A549 (cell line): ENCODE data around the gene NSG2. TPM values are rescaled to one million over a fixed set of nuclear protein-coding genes. Genes with fewer than 3 reads are reported as not detected.

Experiments used
- ATAC-seq, 2 experiments: fragments of 200-7000 bp in 1 of 2; fragments of >200 bp in 1 of 2; cut with Nextera tagmentation in 1 of 2; cut with Tn5 transposase in 1 of 2; 3 replicates each; pipeline versions ENCODE4 v1.8.0 to v1.9.1; 2018 to 2020; ENCODE audit warnings: mild to moderate bottlenecking in 1 of 2, moderate library complexity in 1 of 2
- CTCF ChIA-PET: fragments of 300-600 bp; sonication (Branson Sonifier 250); formaldehyde crosslinking; extraction: SDS; loops from one replicate; lab custom pipeline; 2021; ENCODE audit warnings: antibody characterized with exemption, inconsistent platforms; lab: Yijun Ruan, JAX
- POLR2A ChIA-PET: fragments of 350-600 bp; formaldehyde crosslinking; extraction: SDS; loops from one replicate; lab custom pipeline; 2021; ENCODE audit warnings: antibody characterized with exemption, inconsistent platforms; lab: Yijun Ruan, JAX
- DNase-seq, 2 experiments: peaks; one replicate each; pipeline versions ENCODE4 v3.0.0 to v3.0.0-alpha.2; 2011 to 2016; ENCODE audit warnings: low read depth in 1 of 2, low spot score in 1 of 2
- FAIRE-seq: peaks from 2 replicates; lab custom pipeline; 2011; peaks lifted over from hg19 to GRCh38; lab: Jason Lieb, UNC
- H3K27ac ChIP-seq, 2 experiments: fragments of >200 bp; sonication (Bioruptor Twin); formaldehyde crosslinking; 3 replicates each; pipeline ENCODE4 v1.5.1; 2016 to 2017
- H3K4me1 ChIP-seq: fragments of >200 bp; sonication (Bioruptor Twin); formaldehyde crosslinking; 3 replicates; pipeline ENCODE4 v1.6.1; 2016
- H3K4me2 ChIP-seq: fragments of >200 bp; sonication (Bioruptor Twin); formaldehyde crosslinking; 3 replicates; pipeline ENCODE4 v1.6.1; 2016
- H3K4me3 ChIP-seq: fragments of >200 bp; sonication (Bioruptor Twin); formaldehyde crosslinking; 3 replicates; pipeline ENCODE4 v1.5.1; 2016
- H3K9me3 ChIP-seq: fragments of >200 bp; sonication (Bioruptor Twin); formaldehyde crosslinking; 3 replicates; pipeline ENCODE4 v1.6.1; 2016
- CEBPB ChIP-seq, 2 experiments: fragments of >200 bp in 1 of 2; sonication (Bioruptor Twin) in 1 of 2; formaldehyde crosslinking in 1 of 2; IDR thresholded peaks; 2 replicates each; pipeline ENCODE4 v1.6.1; 2012 to 2016
- EHMT2 ChIP-seq: fragments of 200-600 bp; sonication (generic); IDR thresholded peaks from 2 replicates; pipeline ENCODE4 v1.6.1; 2016; ENCODE audit warnings: antibody characterized with exemption, low read depth, mild to moderate bottlenecking, moderate library complexity
- EP300 ChIP-seq, 2 experiments: fragments of >200 bp; sonication (Bioruptor Twin); formaldehyde crosslinking; IDR thresholded peaks; 2 replicates in 1 of 2; 3 replicates in 1 of 2; pipeline ENCODE4 v1.6.1; 2016 to 2017
- ESRRA ChIP-seq: fragments of 150-350 bp; IDR thresholded peaks from 2 replicates; pipeline ENCODE4 v1.6.1; 2014; ENCODE audit warnings: mild to moderate bottlenecking, low read length, borderline replicate concordance
- HES2 ChIP-seq: fragments of >200 bp; sonication (Bioruptor Twin); formaldehyde crosslinking; IDR thresholded peaks from 2 replicates; pipeline ENCODE4 v1.6.1; 2016
- HEYL ChIP-seq: fragments of 250-450 bp; sonication (Bioruptor Pico); IDR thresholded peaks from 2 replicates; pipeline ENCODE4 v1.8.0; 2021; ENCODE audit warnings: mild to moderate bottlenecking, moderate library complexity
- HMGXB4 ChIP-seq: fragments of 250-450 bp; sonication (Bioruptor Pico); IDR thresholded peaks from 2 replicates; pipeline ENCODE4 v1.5.0; 2021; ENCODE audit warnings: mild to moderate bottlenecking, moderate library complexity, borderline replicate concordance
- HOXB5 ChIP-seq: fragments of 250-450 bp; sonication (Bioruptor Pico); IDR thresholded peaks from 2 replicates; pipeline ENCODE4 v1.5.0; 2020; ENCODE audit warnings: mild to moderate bottlenecking, moderate library complexity
- JUNB ChIP-seq: fragments of >200 bp; sonication (Bioruptor Twin); formaldehyde crosslinking; IDR thresholded peaks from 2 replicates; pipeline ENCODE4 v1.6.1; 2016
- NFE2L2 ChIP-seq: fragments of 150-350 bp; conservative IDR thresholded peaks from 2 replicates; pipeline ENCODE4 v1.6.1; 2014; ENCODE audit warnings: low read length
- NR3C1 ChIP-seq: fragments of >200 bp; sonication (Bioruptor Twin); formaldehyde crosslinking; IDR thresholded peaks from 3 replicates; pipeline ENCODE4 v1.6.1; 2017
- PHF8 ChIP-seq: fragments of 200-600 bp; sonication (generic); IDR thresholded peaks from 2 replicates; pipeline ENCODE4 v1.6.1; 2016; ENCODE audit warnings: low read depth, mild to moderate bottlenecking, antibody characterized with exemption, moderate library complexity, borderline replicate concordance
- ZFP36 ChIP-seq: fragments of 450-650 bp; IDR thresholded peaks from 2 replicates; pipeline ENCODE4 v1.6.1; 2014; ENCODE audit warnings: borderline replicate concordance; ENCODE audit not compliant: partially characterized antibody
- ZNF302 ChIP-seq: fragments of 250-450 bp; sonication (Bioruptor Pico); IDR thresholded peaks from 2 replicates; pipeline ENCODE4 v1.9.0; 2021; ENCODE audit warnings: inconsistent platforms, mild to moderate bottlenecking, moderate library complexity
- WGBS: methylation state at CpG from one replicate; pipeline ENCODE4 v1.1.6; 2017; ENCODE audit errors: missing lambda C conversion rate; 5-methylcytosine and 5-hydroxymethylcytosine counted together
- polyA plus RNA-seq, 4 experiments: library from polyadenylated mRNA; depleted of rRNA in 3 of 4; stranded (reverse); fragments of >200 nt; fragmentation: RNase III in 1 of 4; extraction: RNeasy Plus Mini Kit Qiagen cat#74134 plus additional on column Dnase treatment in 1 of 4; gene quantifications; 2 replicates in 3 of 4; 3 replicates in 1 of 4; pipeline ENCODE4 v1.2.3, GENCODE V29; 2011 to 2017
- TF ChIP-seq, protein P1 (sequence below): fragments of >200 bp; sonication (Bioruptor Twin); formaldehyde crosslinking; IDR thresholded peaks from 3 replicates; pipeline ENCODE4 v1.6.1; 2016
- TF ChIP-seq, protein P2 (sequence below): fragments of >200 bp; sonication (Bioruptor Twin); formaldehyde crosslinking; IDR thresholded peaks from 3 replicates; pipeline ENCODE4 v1.5.1; 2016

Gene NSG2
- polyA plus RNA-seq, 2 of the 4 experiments (the other 2 are of a cell fraction), result 0.06 TPM; not detected in 1

- no peak for TF ChIP-seq NFE2L2
- no peak for TF ChIP-seq EHMT2
- TF ChIP-seq ZFP36, result no peak
- TF ChIP-seq HES2, result no peak
- no peak for TF ChIP-seq HEYL (CRISPR knock-in tag)
- no peak for TF ChIP-seq EP300 (IDR thresholded peaks at IDR 0.05)
- TF ChIP-seq, protein P1, sequence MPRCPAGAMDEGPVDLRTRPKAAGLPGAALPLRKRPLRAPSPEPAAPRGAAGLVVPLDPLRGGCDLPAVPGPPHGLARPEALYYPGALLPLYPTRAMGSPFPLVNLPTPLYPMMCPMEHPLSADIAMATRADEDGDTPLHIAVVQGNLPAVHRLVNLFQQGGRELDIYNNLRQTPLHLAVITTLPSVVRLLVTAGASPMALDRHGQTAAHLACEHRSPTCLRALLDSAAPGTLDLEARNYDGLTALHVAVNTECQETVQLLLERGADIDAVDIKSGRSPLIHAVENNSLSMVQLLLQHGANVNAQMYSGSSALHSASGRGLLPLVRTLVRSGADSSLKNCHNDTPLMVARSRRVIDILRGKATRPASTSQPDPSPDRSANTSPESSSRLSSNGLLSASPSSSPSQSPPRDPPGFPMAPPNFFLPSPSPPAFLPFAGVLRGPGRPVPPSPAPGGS, result no peak
- no peak for TF ChIP-seq ESRRA
- no peak for TF ChIP-seq NR3C1
- no peak for TF ChIP-seq JUNB
- TF ChIP-seq, all 56 proteins: peak for 0
- Histone ChIP-seq H3K4me2 (no peak overlapping the region), H3K4me3 (no peak overlapping the region), H3K27ac (no peak overlapping the region), H3K4me1 (no peaks in the 10 kb centered on the region), H3K9me3 (no peaks in the 10 kb centered on the region)
- FAIRE-seq, result no peak
- ChIA-PET POLR2A (no interaction called here), CTCF (no interaction called here)
- DNase-seq, result no peak
- 6% methylated on average over 1 of the region's 2 CpGs for WGBS
- ATAC-seq, result no peak
Observed at GRCh38 chr5:174147551-174147950, 102.0 kb downstream of the NSG2 start.

- 100% methylated on average over 2 of the region's 2 CpGs for WGBS
- CTCF ChIA-PET, result interaction anchor here (1.3 kb wide), 2 partner anchors 13 to 103 kb away, joined by 3 read pairs; partner anchors contain the start of gene NSG2
- Histone ChIP-seq H3K27ac (no peak overlapping the region), H3K4me2 (no peak overlapping the region), H3K4me1 (no peaks in the 10 kb centered on the region), H3K4me3 (no peak overlapping the region), H3K9me3 (no peaks in the 10 kb centered on the region)
- no peak for FAIRE-seq
- POLR2A ChIA-PET, result no interaction called here
- TF ChIP-seq HMGXB4 (no peak), PHF8 (no peak), ZNF302 (CRISPR knock-in tag) (no peak), EHMT2 (no peak)
- TF ChIP-seq, protein P2, sequence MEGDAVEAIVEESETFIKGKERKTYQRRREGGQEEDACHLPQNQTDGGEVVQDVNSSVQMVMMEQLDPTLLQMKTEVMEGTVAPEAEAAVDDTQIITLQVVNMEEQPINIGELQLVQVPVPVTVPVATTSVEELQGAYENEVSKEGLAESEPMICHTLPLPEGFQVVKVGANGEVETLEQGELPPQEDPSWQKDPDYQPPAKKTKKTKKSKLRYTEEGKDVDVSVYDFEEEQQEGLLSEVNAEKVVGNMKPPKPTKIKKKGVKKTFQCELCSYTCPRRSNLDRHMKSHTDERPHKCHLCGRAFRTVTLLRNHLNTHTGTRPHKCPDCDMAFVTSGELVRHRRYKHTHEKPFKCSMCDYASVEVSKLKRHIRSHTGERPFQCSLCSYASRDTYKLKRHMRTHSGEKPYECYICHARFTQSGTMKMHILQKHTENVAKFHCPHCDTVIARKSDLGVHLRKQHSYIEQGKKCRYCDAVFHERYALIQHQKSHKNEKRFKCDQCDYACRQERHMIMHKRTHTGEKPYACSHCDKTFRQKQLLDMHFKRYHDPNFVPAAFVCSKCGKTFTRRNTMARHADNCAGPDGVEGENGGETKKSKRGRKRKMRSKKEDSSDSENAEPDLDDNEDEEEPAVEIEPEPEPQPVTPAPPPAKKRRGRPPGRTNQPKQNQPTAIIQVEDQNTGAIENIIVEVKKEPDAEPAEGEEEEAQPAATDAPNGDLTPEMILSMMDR, result no peak
- no peak for ATAC-seq
- DNase-seq, result no peak
Observed at GRCh38 chr5:174148721-174149120, 103.2 kb downstream of the NSG2 start.

DNA sequence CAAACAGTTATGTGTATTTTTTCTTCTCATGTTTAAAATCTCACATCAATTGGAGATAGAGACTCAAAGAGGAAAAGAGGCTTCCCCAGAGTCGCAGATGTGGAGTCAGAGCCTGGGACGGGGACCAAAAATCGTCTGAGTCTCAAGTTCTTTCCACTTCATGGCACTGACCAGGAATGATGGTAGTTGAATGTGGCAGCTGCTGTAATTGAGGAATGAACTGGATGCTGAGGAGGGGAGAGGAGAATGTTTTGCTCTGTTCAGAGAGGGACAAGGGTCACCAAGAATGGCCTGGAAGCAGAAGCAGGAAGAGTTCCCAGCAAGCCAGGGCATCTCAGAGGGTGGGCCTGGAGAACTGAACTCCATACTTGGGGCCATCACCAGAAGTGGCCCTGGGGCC lies 103.9 kb downstream of the NSG2 start:
- DNase-seq (no peak), ATAC-seq (no peak), FAIRE-seq (no peak)
- CTCF ChIA-PET, result interaction anchor here (1.3 kb wide), 2 partner anchors 12 to 104 kb away, joined by 3 read pairs; partner anchors contain the start of gene NSG2
- Histone ChIP-seq H3K4me1 (no peaks in the 10 kb centered on the region), H3K27ac (no peak overlapping the region), H3K4me3 (no peak overlapping the region), H3K9me3 (peaks cover 4% of the 10 kb centered on the region; the same call in 1 of the 3 replicates), H3K4me2 (no peak overlapping the region)
- POLR2A ChIA-PET, result no interaction called here
- no peak for TF ChIP-seq PHF8
- no peak for TF ChIP-seq HOXB5 (CRISPR knock-in tag)
- no peak for TF ChIP-seq CEBPB (IDR thresholded peaks at IDR 0.05)
- TF ChIP-seq NFE2L2, result no peak
- 38% methylated on average over 3 of the region's 3 CpGs for WGBS
